H9 (cell line): Measurements from ENCODE around the gene OR5H2. TPM values are rescaled to one million over a fixed set of nuclear protein-coding genes. Genes with fewer than 3 reads are reported as not detected.

Experiments used
- DNase-seq: peaks from one replicate; pipeline ENCODE4 v3.0.0-alpha.2; 2017
- H2AFZ ChIP-seq: one replicate; pipeline ENCODE4 v1.6.1; 2013; ENCODE audit warnings: mild to moderate bottlenecking, low read length, control low read depth, moderate library complexity
- H2AK5ac ChIP-seq: 2 replicates; pipeline ENCODE4 v1.6.1; 2013; ENCODE audit warnings: low read length, control low read depth, mixed read lengths; ENCODE audit not compliant: insufficient read length
- H2BK120ac ChIP-seq: one replicate; pipeline ENCODE4 v1.6.1; 2013; ENCODE audit warnings: low read depth, mild to moderate bottlenecking, low read length, control low read depth, inconsistent platforms; ENCODE audit not compliant: poor library complexity, severe bottlenecking
- H2BK12ac ChIP-seq: 2 replicates; pipeline ENCODE4 v1.6.1; 2013; ENCODE audit warnings: low read length, control low read depth, mixed read lengths, low read depth; ENCODE audit not compliant: insufficient read length
- H2BK15ac ChIP-seq: 2 replicates; pipeline ENCODE4 v1.6.1; 2013; ENCODE audit warnings: low read depth, low read length, control low read depth
- H2BK20ac ChIP-seq: one replicate; pipeline ENCODE4 v1.6.1; 2013; ENCODE audit warnings: low read depth, mild to moderate bottlenecking, low read length, control low read depth, inconsistent platforms; ENCODE audit not compliant: poor library complexity, severe bottlenecking
- H2BK5ac ChIP-seq: 2 replicates; pipeline ENCODE4 v1.6.1; 2013; ENCODE audit warnings: low read length, control low read depth, mixed read lengths; ENCODE audit not compliant: insufficient read length
- H3K14ac ChIP-seq: 2 replicates; pipeline ENCODE4 v1.6.1; 2013; ENCODE audit warnings: low read length, control low read depth; ENCODE audit not compliant: insufficient read depth
- H3K18ac ChIP-seq: 2 replicates; pipeline ENCODE4 v1.6.1; 2013; ENCODE audit warnings: low read depth, mild to moderate bottlenecking, mixed read lengths, low read length, control low read depth; ENCODE audit not compliant: insufficient read length
- H3K23ac ChIP-seq: 2 replicates; pipeline ENCODE4 v1.6.1; 2013; ENCODE audit warnings: low read length, control low read depth, mixed read lengths, low read depth; ENCODE audit not compliant: insufficient read length
- H3K23me2 ChIP-seq: 2 replicates; pipeline ENCODE4 v1.6.1; 2013; ENCODE audit warnings: low read depth, mild to moderate bottlenecking, mixed read lengths, low read length, control low read depth; ENCODE audit not compliant: insufficient read length, poor library complexity, severe bottlenecking
- H3K27ac ChIP-seq: 2 replicates; pipeline ENCODE4 v1.5.1; 2013; ENCODE audit warnings: low read length, control low read depth, mixed read lengths, low read depth; ENCODE audit not compliant: insufficient read length
- H3K27me3 ChIP-seq: 2 replicates; pipeline ENCODE4 v1.6.1; 2013; ENCODE audit warnings: low read length, control low read depth, inconsistent platforms; ENCODE audit not compliant: insufficient read depth
- H3K4ac ChIP-seq: 2 replicates; pipeline ENCODE4 v1.6.1; 2013; ENCODE audit warnings: low read depth, mild to moderate bottlenecking, control low read depth, inconsistent platforms, low read length, moderate library complexity
- H3K4me1 ChIP-seq: 2 replicates; pipeline ENCODE4 v1.6.1; 2013; ENCODE audit warnings: low read length, control low read depth, inconsistent platforms; ENCODE audit not compliant: insufficient read depth
- H3K4me2 ChIP-seq: 2 replicates; pipeline ENCODE4 v1.6.1; 2013; ENCODE audit warnings: low read length, control low read depth, mixed read lengths; ENCODE audit not compliant: insufficient read length, insufficient read depth
- H3K56ac ChIP-seq: 2 replicates; pipeline ENCODE4 v1.6.1; 2013; ENCODE audit warnings: low read depth, mild to moderate bottlenecking, mixed read lengths, low read length, control low read depth; ENCODE audit not compliant: insufficient read length
- H3K79me1 ChIP-seq: 2 replicates; pipeline ENCODE4 v1.6.1; 2013; ENCODE audit warnings: low read depth, mild to moderate bottlenecking, moderate library complexity, low read length, control low read depth, inconsistent platforms; ENCODE audit not compliant: insufficient read depth, poor library complexity, severe bottlenecking
- H3K79me2 ChIP-seq: 2 replicates; pipeline ENCODE4 v1.6.1; 2013; ENCODE audit warnings: low read length, control low read depth, inconsistent platforms; ENCODE audit not compliant: insufficient read depth
- H3K9ac ChIP-seq: 2 replicates; pipeline ENCODE4 v1.6.1; 2013; ENCODE audit warnings: low read length, control low read depth, mixed read lengths; ENCODE audit not compliant: insufficient read length; ENCODE audit errors: extremely low read depth
- H3K9me3 ChIP-seq: one replicate; pipeline ENCODE4 v1.6.1; 2013; ENCODE audit warnings: low read depth, low read length, inconsistent platforms; ENCODE audit not compliant: control insufficient read depth
- H3T11ph ChIP-seq: one replicate; pipeline ENCODE4 v1.6.1; 2013; ENCODE audit warnings: mild to moderate bottlenecking, low read length, control low read depth, inconsistent platforms
- H4K20me1 ChIP-seq: one replicate; pipeline ENCODE4 v1.6.1; 2013; ENCODE audit not compliant: control insufficient read depth, insufficient read length, insufficient read depth
- H4K5ac ChIP-seq: 2 replicates; pipeline ENCODE4 v1.6.1; 2013; ENCODE audit warnings: low read depth, mild to moderate bottlenecking, mixed read lengths, low read length, control low read depth; ENCODE audit not compliant: insufficient read length
- H4K8ac ChIP-seq: replicated peaks from 2 replicates; pipeline ENCODE4 v1.6.1; 2013; ENCODE audit warnings: low read length, control low read depth, mixed read lengths, low read depth; ENCODE audit not compliant: insufficient read length
- H4K91ac ChIP-seq: 2 replicates; pipeline ENCODE4 v1.6.1; 2013; ENCODE audit warnings: low read depth, mild to moderate bottlenecking, moderate library complexity, mixed read lengths, low read length, control low read depth; ENCODE audit not compliant: insufficient read length
- H3K27ac Mint-ChIP-seq, 3 experiments: 2 replicates in 2 of 3; 3 replicates in 1 of 3; pipeline ENCODE4 v1.8.0; 2020 to 2021; ENCODE audit warnings: mixed read lengths in 3 of 3, mild to moderate bottlenecking in 1 of 3, moderate library complexity in 1 of 3
- H3K27me3 Mint-ChIP-seq: 2 replicates; pipeline ENCODE4 v1.8.0; 2021; ENCODE audit warnings: low read depth, mild to moderate bottlenecking, moderate library complexity, mixed read lengths
- H3K36me3 Mint-ChIP-seq, 3 experiments: 2 replicates in 2 of 3; 3 replicates in 1 of 3; pipeline ENCODE4 v1.8.0; 2020 to 2021; ENCODE audit warnings: low read depth in 3 of 3, mixed read lengths in 3 of 3; ENCODE audit not compliant: insufficient read depth in 1 of 3
- H3K4me1 Mint-ChIP-seq, 2 experiments: 2 replicates each; pipeline ENCODE4 v1.8.0; 2020; ENCODE audit warnings: mixed read lengths in 2 of 2
- H3K4me3 Mint-ChIP-seq, 2 experiments: 2 replicates in 1 of 2; 3 replicates in 1 of 2; pipeline ENCODE4 v1.8.0; 2020 to 2021; ENCODE audit warnings: mild to moderate bottlenecking in 2 of 2, mixed read lengths in 2 of 2, moderate library complexity in 1 of 2
- H3K9me3 Mint-ChIP-seq, 2 experiments: 2 replicates in 1 of 2; 3 replicates in 1 of 2; pipeline ENCODE4 v1.8.0; 2020; ENCODE audit warnings: mild to moderate bottlenecking in 2 of 2, mixed read lengths in 2 of 2, moderate library complexity in 1 of 2
- CTCF ChIP-seq: fragments of 200-600 bp; sonication (generic); conservative IDR thresholded peaks from 3 replicates; pipeline ENCODE4 v1.8.0; 2021; ENCODE audit warnings: antibody characterized with exemption, mild to moderate bottlenecking
- WGBS: extraction: QIAGEN DNeasy Blood & Tissue Kit; methylation state at CpG from one replicate; pipeline ENCODE4 v1.1.7; 2013; ENCODE audit warnings: missing lambda C conversion rate, low lambda C conversion rate, mixed read lengths; ENCODE audit not compliant: insufficient read length; ENCODE audit errors: extremely low coverage; 5-methylcytosine and 5-hydroxymethylcytosine counted together
- total RNA-seq: library from RNA; stranded (reverse); gene quantifications from 2 replicates; pipeline ENCODE4 v1.2.1, GENCODE V29; 2021

The OR5H2 gene
- total RNA-seq, 1 experiment from 2014 or later, result not detected

GRCh38 chr3:98233468-98233867 lies 48.8 kb upstream of the OR5H2 start:
- Histone ChIP-seq H3K79me1 (no peaks in the 10 kb centered on the region), H3K23ac (no peak overlapping the region), H3K56ac (no peak overlapping the region), H4K8ac (no peak overlapping the region), H3K27ac (no peak overlapping the region), H3K4me2 (no peak overlapping the region), H2BK5ac (no peak overlapping the region), H3K27me3 (no peaks in the 10 kb centered on the region), H2BK12ac (no peak overlapping the region), H2BK20ac (no peak overlapping the region), H4K5ac (no peak overlapping the region), H2BK15ac (no peak overlapping the region), H3K18ac (no peak overlapping the region), H3K9me3 (no peaks in the 10 kb centered on the region), H2BK120ac (no peak overlapping the region), H2AK5ac (no peak overlapping the region), H3K4ac (no peak overlapping the region), H3T11ph (no peak overlapping the region), H3K14ac (no peak overlapping the region), H4K20me1 (no peaks in the 10 kb centered on the region), H2AFZ (no peak overlapping the region), H3K79me2 (no peaks in the 10 kb centered on the region), H3K9ac (no peak overlapping the region), H3K4me1 (no peaks in the 10 kb centered on the region), H3K23me2 (no peaks in the 10 kb centered on the region), H4K91ac (no peak overlapping the region)
- no peaks in the 10 kb centered on the region for H3K4me1 Mint-ChIP-seq
- H3K27me3 Mint-ChIP-seq, result no peaks in the 10 kb centered on the region
- no peak overlapping the region; a peak in 1 of 7 replicates for H3K27ac Mint-ChIP-seq
- no peaks in the 10 kb centered on the region for H3K9me3 Mint-ChIP-seq
- TF ChIP-seq CTCF, result no peak
- 0 out of 7 replicates have a peak, but pooled peaks cover 0 to 2% (median 0%) of the 10 kb centered on the region in 3 experiments for H3K36me3 Mint-ChIP-seq
- H3K4me3 Mint-ChIP-seq, result no peak overlapping the region
- WGBS, result no CpG with 5 or more reads among the region's 5 CpGs
- DNase-seq, result no peak
